Stimulated activated CD4-positive, alpha-beta T cell treated with anti-CD3 and anti-CD28 coated beads, Interleukin-12 subunit alpha, Interleukin-12 subunit beta, amount 100 ng/mL, for 24 hours (primary cell): ENCODE measurements around the gene DNAJC13.
"Not testable (repeated sequence)": the region's sequence is repeated elsewhere in the genome, so short reads cannot be mapped to it uniquely, and the experiment has no call there.

Source experiments
- DNase-seq, 2 experiments: peaks; one replicate each; pipeline ENCODE4 v3.0.0-alpha.2; 2020; ENCODE audit warnings: low read depth in 2 of 2

Gene DNAJC13

GRCh38 chr3:132416807-132417694 is at the start of gene DNAJC13:
DNAJC13 (plus strand) TSS chr3:132417502; CDS start chr3:132434551, 17,049 bp downstream.
- peak; percentile 76 to 81 for DNase-seq

GRCh38 chr3:132368515-132368914 is 48.8 kb upstream of the DNAJC13 start:
- no peak for DNase-seq

- DNase-seq: no peak
These were observed 48.3 kb upstream of the DNAJC13 start for GRCh38 chr3:132368962-132369361.

- not testable (repeated sequence) for DNase-seq
These were observed 40.4 kb upstream of the DNAJC13 start for GRCh38 chr3:132376945-132377354.

GRCh38 chr3:132378048-132378762 is 39.1 kb upstream of the DNAJC13 start:
- DNase-seq: no peak

GRCh38 chr3:132378846-132379245 is 38.5 kb upstream of the DNAJC13 start:
- DNase-seq: no peak

- no peak for DNase-seq
These were observed 36.4 kb upstream of the DNAJC13 start for GRCh38 chr3:132380920-132381319.

- DNase-seq: no peak
These were observed 35.9 kb upstream of the DNAJC13 start for GRCh38 chr3:132381348-132381944.

- no peak for DNase-seq
These were observed 35.0 kb upstream of the DNAJC13 start for GRCh38 chr3:132382267-132382666.

GRCh38 chr3:132382688-132383194 is 34.6 kb upstream of the DNAJC13 start:
- DNase-seq: no peak

GRCh38 chr3:132386259-132386658 is 31.0 kb upstream of the DNAJC13 start:
- no peak for DNase-seq

GRCh38 chr3:132392675-132393074 is 24.6 kb upstream of the DNAJC13 start:
- not testable (repeated sequence) for DNase-seq

GRCh38 chr3:132394320-132394719 is 23.0 kb upstream of the DNAJC13 start:
- no peak for DNase-seq

- DNase-seq: no peak
These were observed 22.2 kb upstream of the DNAJC13 start for GRCh38 chr3:132395126-132395525.

GRCh38 chr3:132396255-132396654 is 21.0 kb upstream of the DNAJC13 start:
- DNase-seq: no peak

GRCh38 chr3:132396776-132397175 is 20.5 kb upstream of the DNAJC13 start:
- not testable (repeated sequence) for DNase-seq

- DNase-seq: no peak
These were observed 18.0 kb upstream of the DNAJC13 start for GRCh38 chr3:132399054-132399929.

GRCh38 chr3:132401255-132401654 is 16.0 kb upstream of the DNAJC13 start:
- DNase-seq: no peak

GRCh38 chr3:132404276-132404675 is 13.0 kb upstream of the DNAJC13 start:
- no peak for DNase-seq

- no peak for DNase-seq
These were observed 12.1 kb upstream of the DNAJC13 start for GRCh38 chr3:132405188-132405587.

GRCh38 chr3:132405609-132406299 is 11.5 kb upstream of the DNAJC13 start:
- DNase-seq: no peak
